Measurements from ENCODE around the gene MYH7.

GRCh38 chr14:23478109-23478759 is 42.8 kb upstream of the MYH7 start:
- TF ChIP-seq POLR2AphosphoS5 (IDR thresholded peaks at IDR 0.05; ENCODE audit: low read depth, low read length) (no peak), POLR2A (IDR thresholded peaks at IDR 0.05; ENCODE audit: low read depth, low read length) (no peak)
